Cardiac muscle cell (in vitro differentiated cells and primary cell): ENCODE results near the gene MYO1E. TPM values are rescaled to one million over a fixed set of nuclear protein-coding genes. Genes with fewer than 3 reads are reported as not detected.

Experiments
- DNase-seq, 2 donors: peaks; one replicate each; pipeline versions ENCODE4 v3.0.0 to v3.0.0-alpha.2; 2010 to 2017; ENCODE audit warnings: low read depth in 1 of 2, low spot score in 1 of 2
- H3K27ac ChIP-seq: fragments of 200-600 bp; sonication (generic); 2 replicates; pipeline ENCODE4 v1.5.1; 2016
- H3K27me3 ChIP-seq: fragments of 200-600 bp; sonication (generic); 2 replicates; pipeline ENCODE4 v1.6.0; 2016; ENCODE audit warnings: control low read depth
- H3K36me3 ChIP-seq: fragments of 200-600 bp; sonication (generic); 2 replicates; pipeline ENCODE4 v1.5.1; 2016; ENCODE audit warnings: control low read depth
- H3K4me1 ChIP-seq: fragments of 200-600 bp; sonication (generic); 2 replicates; pipeline ENCODE4 v1.8.1; 2017; ENCODE audit warnings: low read depth, mild to moderate bottlenecking, mixed run types
- H3K4me3 ChIP-seq: fragments of 200-600 bp; sonication (generic); 2 replicates; pipeline ENCODE4 v1.5.1; 2016; ENCODE audit warnings: mild to moderate bottlenecking
- H3K9me3 ChIP-seq: fragments of 200-600 bp; sonication (generic); 2 replicates; pipeline ENCODE4 v1.5.1; 2017; ENCODE audit warnings: low read depth, mild to moderate bottlenecking, control low read depth
- CTCF ChIP-seq: IDR thresholded peaks from 2 replicates; pipeline ENCODE4 v1.5.1; 2012; ENCODE audit warnings: low read depth, mild to moderate bottlenecking, low read length
- polyA plus RNA-seq: library from polyadenylated mRNA; unstranded; fragments of >200 nt; fragmentation: Nextera tagmentation; extraction: Ambion mirVana; gene quantifications from 2 replicates; pipeline ENCODE4 v1.2.1, GENCODE V29; 2016
- total RNA-seq: library from RNA; depleted of rRNA; stranded (reverse); fragments of >200 nt; gene quantifications from 2 replicates; pipeline ENCODE4 v1.2.3, GENCODE V29; 2016

The MYO1E gene
- total and polyA plus RNA-seq, 2 experiments from 2014 or later: 22.0 to 27.7 TPM

- DNase-seq: no peak
- Histone ChIP-seq H3K27me3 (no peaks in the 10 kb centered on the region), H3K36me3 (no peaks in the 10 kb centered on the region), H3K4me1 (no peaks in the 10 kb centered on the region), H3K27ac (no peak overlapping the region), H3K4me3 (no peak overlapping the region), H3K9me3 (no peaks in the 10 kb centered on the region)
- no peak for TF ChIP-seq CTCF
Observed at GRCh38 chr15:59329091-59329490, 43.6 kb downstream of the MYO1E start.

DNA sequence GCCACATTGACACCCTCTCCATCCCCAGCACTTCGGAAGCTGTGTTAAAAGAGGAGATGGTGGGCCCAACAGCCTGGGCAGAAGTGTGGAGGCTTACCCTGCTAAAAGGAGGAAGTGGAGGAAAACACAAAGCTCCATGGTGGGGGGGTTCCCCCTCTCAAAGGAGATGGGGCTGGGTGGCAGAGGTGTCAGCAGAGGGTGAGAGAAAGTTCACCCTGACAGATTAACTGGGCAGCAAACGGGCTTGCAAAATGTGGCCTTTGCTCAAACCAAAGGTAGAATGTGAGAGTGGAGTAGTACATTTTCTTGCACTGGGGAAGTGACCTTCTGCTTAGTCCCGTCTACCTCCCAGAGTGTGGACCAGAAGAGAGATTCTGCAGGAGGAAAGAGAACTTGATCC, 44.7 kb downstream of the MYO1E start:
- no peak overlapping the region for H3K4me3 ChIP-seq
- H3K27me3 ChIP-seq: no peaks in the 10 kb centered on the region
- H3K4me1 ChIP-seq: no peaks in the 10 kb centered on the region
- H3K27ac ChIP-seq: no peak overlapping the region
- no peaks in the 10 kb centered on the region for H3K36me3 ChIP-seq
- no peak for TF ChIP-seq CTCF
- no peak for DNase-seq
- H3K9me3 ChIP-seq: no peaks in the 10 kb centered on the region

- TF ChIP-seq CTCF: no peak
- no peak for DNase-seq
- H3K27me3 ChIP-seq: no peaks in the 10 kb centered on the region
Observed at GRCh38 chr15:59326856-59327255, 45.8 kb downstream of the MYO1E start.

GRCh38 chr15:59322056-59322759, 50.5 kb downstream of the MYO1E start:
- Histone ChIP-seq H3K4me3 (no peak overlapping the region), H3K9me3 (no peaks in the 10 kb centered on the region), H3K27ac (no peak overlapping the region), H3K36me3 (no peaks in the 10 kb centered on the region), H3K4me1 (no peaks in the 10 kb centered on the region), H3K27me3 (no peaks in the 10 kb centered on the region)
- DNase-seq: no peak
- no peak for TF ChIP-seq CTCF

More at GRCh38 chr15:59326856-59327255, 45.8 kb downstream of the MYO1E start:
- Histone ChIP-seq H3K27ac (no peak overlapping the region), H3K4me1 (no peaks in the 10 kb centered on the region), H3K36me3 (no peaks in the 10 kb centered on the region), H3K9me3 (no peaks in the 10 kb centered on the region), H3K4me3 (no peak overlapping the region)

DNA sequence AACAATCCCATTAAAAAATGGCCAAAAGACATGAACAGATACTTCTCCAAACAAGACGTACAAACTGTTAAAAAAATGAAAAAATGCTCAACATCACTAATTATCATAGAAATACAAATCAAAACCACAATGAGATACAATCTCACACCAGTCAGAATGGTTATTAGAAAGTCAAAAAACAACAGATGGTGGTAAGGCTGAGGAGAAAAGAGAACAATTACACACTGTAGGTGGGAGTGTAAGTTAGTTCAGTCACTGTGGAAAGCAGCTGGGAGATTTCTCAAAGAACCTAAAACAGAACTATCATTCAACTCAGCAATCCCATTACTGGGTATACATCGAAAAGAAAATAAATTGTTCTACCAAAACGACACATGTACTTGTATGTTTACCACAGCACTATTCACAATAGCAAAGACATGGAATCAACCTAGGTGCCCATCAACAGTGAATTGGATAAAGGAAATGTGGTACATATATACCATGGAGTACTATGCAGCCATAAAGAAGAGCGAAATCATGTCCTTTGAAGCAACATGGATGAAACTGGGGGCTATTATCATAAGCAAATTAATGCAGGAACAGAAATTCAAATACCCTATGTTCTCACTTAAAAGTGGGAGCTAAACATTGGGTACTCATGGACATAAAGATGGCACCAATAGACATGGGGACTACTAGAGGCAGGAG, 51.5 kb downstream of the MYO1E start:
- no peaks in the 10 kb centered on the region for H3K9me3 ChIP-seq
- H3K36me3 ChIP-seq: no peaks in the 10 kb centered on the region
- no peak overlapping the region for H3K27ac ChIP-seq
- H3K4me1 ChIP-seq: peaks cover 4% of the 10 kb centered on the region
- no peak overlapping the region for H3K4me3 ChIP-seq
- no peak for TF ChIP-seq CTCF
- H3K27me3 ChIP-seq: no peaks in the 10 kb centered on the region
- no peak for DNase-seq
